Activated B cell treated with CpG ODN at 0.5 μM for 24 hours (primary cell): ENCODE measurements around the gene FIBCD1. TPM values are rescaled to one million over a fixed set of nuclear protein-coding genes. Genes with fewer than 3 reads are reported as not detected.

Source experiments
- ATAC-seq: fragments of 200-7000 bp; cut with Tn5 transposase; one replicate; pipeline ENCODE4 v1.10.0; 2021; ENCODE audit warnings: low read depth, mild to moderate bottlenecking, moderate library complexity
- CTCF ChIA-PET: fragments of 350-600 bp; sonication (Branson Sonifier 250); formaldehyde crosslinking; loops from one replicate; lab custom pipeline; 2021; ENCODE audit warnings: antibody characterized with exemption; lab: Charles Lee
- POLR2A ChIA-PET: fragments of 350-600 bp; sonication (Branson Sonifier 250); formaldehyde crosslinking; loops from one replicate; lab custom pipeline; 2021; ENCODE audit warnings: antibody characterized with exemption; lab: Charles Lee
- DNase-seq: peaks from one replicate; pipeline ENCODE4 v3.0.0; 2022
- H3K27ac Mint-ChIP-seq: one replicate; pipeline ENCODE4 v1.8.0; 2020; ENCODE audit warnings: mixed read lengths
- H3K27me3 Mint-ChIP-seq: one replicate; pipeline ENCODE4 v1.8.0; 2021; ENCODE audit warnings: mixed read lengths
- H3K36me3 Mint-ChIP-seq: one replicate; pipeline ENCODE4 v1.8.0; 2021; ENCODE audit warnings: low read depth, mixed read lengths
- H3K4me1 Mint-ChIP-seq: one replicate; pipeline ENCODE4 v1.8.0; 2021; ENCODE audit warnings: mixed read lengths
- H3K4me3 Mint-ChIP-seq: one replicate; pipeline ENCODE4 v1.8.0; 2020; ENCODE audit warnings: mild to moderate bottlenecking, mixed read lengths
- H3K9me3 Mint-ChIP-seq: one replicate; pipeline ENCODE4 v1.8.0; 2020; ENCODE audit warnings: mixed read lengths
- CTCF ChIP-seq: fragments of 200-600 bp; IDR thresholded peaks from one replicate; pipeline ENCODE4 v1.8.0; 2022; ENCODE audit warnings: antibody characterized with exemption, mild to moderate bottlenecking
- intact Hi-C: fragments of 100-400 bp; cut with micrococcal nuclease; formaldehyde crosslinking; loops from one replicate; pipeline ENCODE4 v1.15.1; 2024
- total RNA-seq: library from RNA; stranded (reverse); gene quantifications from 2 replicates; pipeline ENCODE4 v1.2.3, GENCODE V29; 2022

The FIBCD1 gene
- total RNA-seq, 1 donor from 2014 or later = not detected

GRCh38 chr9:130942084-130942483, 3.0 kb upstream of the FIBCD1 start:
- Mint-ChIP-seq H3K4me3 (no peak overlapping the region), H3K36me3 (no peaks in the 10 kb centered on the region), H3K27me3 (peaks cover 35% of the 10 kb centered on the region), H3K27ac (no peak overlapping the region), H3K4me1 (peaks cover 13% of the 10 kb centered on the region), H3K9me3 (no peaks in the 10 kb centered on the region)
- intact Hi-C loops = no loop called here
- TF ChIP-seq CTCF = no peak
- ATAC-seq (no peak), DNase-seq (no peak)
- POLR2A ChIA-PET = no interaction called here
- CTCF ChIA-PET = interaction anchor here (0.6 to 2.3 kb wide), 3 partner anchors 72 to 606 kb away, joined by 3 to 7 read pairs (median 6); no protein-coding TSS in a partner anchor

- Mint-ChIP-seq H3K27me3 (peaks cover 44% of the 10 kb centered on the region), H3K27ac (no peak overlapping the region), H3K4me1 (peaks cover 16% of the 10 kb centered on the region), H3K36me3 (no peaks in the 10 kb centered on the region), H3K4me3 (peak overlapping the region; percentile 53), H3K9me3 (no peaks in the 10 kb centered on the region)
- DNase-seq (peak; percentile 74), ATAC-seq (peak; percentile 89)
- TF ChIP-seq CTCF = peak; percentile 48
- intact Hi-C loops = loop anchor here (1.0 to 2.0 kb wide), 6 partner anchors 71 to 480 kb away; no protein-coding TSS in a partner anchor
- CTCF ChIA-PET = no interaction called here
- POLR2A ChIA-PET = no interaction called here
Observed at GRCh38 chr9:130940693-130941576, 1.9 kb upstream of the FIBCD1 start.

- ChIA-PET POLR2A (no interaction called here), CTCF (interaction anchor here (1.0 kb wide), 1 partner anchor 70 kb away, joined by 6 read pairs; no protein-coding TSS in a partner anchor)
- Mint-ChIP-seq H3K27me3 (peaks cover 46% of the 10 kb centered on the region), H3K27ac (no peak overlapping the region), H3K36me3 (no peaks in the 10 kb centered on the region), H3K4me1 (peaks cover 16% of the 10 kb centered on the region), H3K4me3 (no peak overlapping the region), H3K9me3 (no peaks in the 10 kb centered on the region)
- intact Hi-C loops = loop anchor here (2.0 kb wide), 1 partner anchor 479 kb away; no protein-coding TSS in a partner anchor
- DNase-seq = no peak
- no peak for TF ChIP-seq CTCF
- ATAC-seq = no peak
Observed at GRCh38 chr9:130940027-130940549, 1.0 kb upstream of the FIBCD1 start.

GRCh38 chr9:130939405-130940026, 469 bp upstream of the FIBCD1 start:
- no peak for DNase-seq
- POLR2A ChIA-PET = no interaction called here
- Mint-ChIP-seq H3K27ac (no peak overlapping the region), H3K4me3 (peak overlapping the region; percentile 63), H3K27me3 (peaks cover 51% of the 10 kb centered on the region), H3K4me1 (peaks cover 16% of the 10 kb centered on the region), H3K9me3 (no peaks in the 10 kb centered on the region), H3K36me3 (no peaks in the 10 kb centered on the region)
- no peak for TF ChIP-seq CTCF
- intact Hi-C loops = loop anchor here (2.0 kb wide), 1 partner anchor 479 kb away; no protein-coding TSS in a partner anchor
- CTCF ChIA-PET = interaction anchor here (0.7 to 1.0 kb wide), 2 partner anchors 25 to 70 kb away, joined by 3 to 6 read pairs; no protein-coding TSS in a partner anchor
- no peak for ATAC-seq
